ENCODE results near the gene PRDM11.

DNA sequence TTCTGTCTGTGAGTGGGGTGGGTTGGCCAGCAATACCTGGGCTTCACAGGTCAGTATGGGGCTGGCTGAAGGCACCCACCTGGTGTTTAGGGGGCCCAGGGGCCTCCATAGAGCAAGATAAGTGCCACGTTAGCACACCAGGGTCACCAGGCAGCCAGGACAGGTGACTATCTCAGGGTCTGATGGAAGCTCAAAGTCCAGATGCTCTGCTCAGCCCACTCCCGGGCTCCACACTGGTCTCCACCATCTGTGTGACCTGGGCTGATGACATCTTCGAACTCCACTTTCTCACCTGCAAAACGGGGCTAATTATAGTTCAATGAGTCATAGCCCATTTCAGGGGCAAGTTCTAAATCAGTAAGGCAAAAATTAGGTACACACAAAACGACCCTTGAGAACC lies 39.4 kb upstream of the PRDM11 start:
- TF ChIP-seq EZH2 (IDR thresholded peaks at IDR 0.05; ENCODE audit: insufficient read depth, poor library complexity, severe bottlenecking), result no peak
- no peak for TF ChIP-seq EZH2phosphoT487 (IDR thresholded peaks at IDR 0.05; ENCODE audit: insufficient read depth, low read depth)
